Stimulated activated naive CD4-positive, alpha-beta T cell treated with Interleukin-2 at 50 U/mL for 16 hours (primary cell): Measurements from ENCODE around the gene GNAL.
"Not testable (repeated sequence)": the region's sequence is repeated elsewhere in the genome, so short reads cannot be mapped to it uniquely, and the experiment has no call there.

Source experiments
- DNase-seq: peaks from one replicate; lab custom pipeline; 2025; lab: John Stamatoyannopoulos, UW

The GNAL gene

GRCh38 chr18:11669271-11669947, 19.7 kb upstream of the GNAL start:
- no peak for DNase-seq

DNA sequence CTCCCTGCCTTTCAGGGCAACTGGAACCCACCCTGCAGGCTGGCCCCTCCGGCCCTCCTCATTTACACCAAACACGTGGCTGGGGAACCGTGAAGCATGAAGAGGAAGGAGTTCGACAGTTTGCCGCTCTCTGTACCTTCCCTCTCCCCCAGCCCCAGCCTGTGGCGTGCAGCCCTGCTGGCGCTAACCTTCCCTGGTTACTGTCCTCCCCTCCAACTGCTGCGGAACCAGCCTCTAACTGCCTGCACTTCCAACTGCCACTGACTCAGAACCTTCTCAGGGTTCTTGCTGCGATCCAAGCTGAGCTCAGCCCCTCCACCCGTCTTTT, 19.2 kb upstream of the GNAL start:
- DNase-seq, result no peak

GRCh38 chr18:11671156-11671555, 17.9 kb upstream of the GNAL start:
- DNase-seq, result no peak

DNA sequence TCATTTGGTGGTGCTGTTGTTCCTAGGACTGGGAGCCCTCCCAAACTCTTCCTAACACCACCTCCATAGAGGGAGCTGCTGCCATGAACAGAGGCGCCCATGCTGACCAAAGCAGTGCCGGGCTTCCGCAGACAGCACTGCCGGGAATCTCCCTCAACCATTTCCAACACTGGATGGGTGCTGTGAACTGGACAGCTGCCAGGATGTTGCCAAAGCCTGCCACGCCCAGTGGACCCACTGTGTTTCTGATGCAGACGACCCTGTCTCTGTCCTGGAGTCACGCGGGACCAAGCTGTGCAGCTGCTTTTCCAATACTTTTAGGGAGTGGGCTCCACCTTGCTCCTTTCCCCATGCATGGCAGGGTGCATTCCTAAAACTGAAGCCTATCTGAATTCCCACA, 16.9 kb upstream of the GNAL start:
- DNase-seq, result no peak

GRCh38 chr18:11672846-11673454, 16.1 kb upstream of the GNAL start:
- DNase-seq, result no peak

DNA sequence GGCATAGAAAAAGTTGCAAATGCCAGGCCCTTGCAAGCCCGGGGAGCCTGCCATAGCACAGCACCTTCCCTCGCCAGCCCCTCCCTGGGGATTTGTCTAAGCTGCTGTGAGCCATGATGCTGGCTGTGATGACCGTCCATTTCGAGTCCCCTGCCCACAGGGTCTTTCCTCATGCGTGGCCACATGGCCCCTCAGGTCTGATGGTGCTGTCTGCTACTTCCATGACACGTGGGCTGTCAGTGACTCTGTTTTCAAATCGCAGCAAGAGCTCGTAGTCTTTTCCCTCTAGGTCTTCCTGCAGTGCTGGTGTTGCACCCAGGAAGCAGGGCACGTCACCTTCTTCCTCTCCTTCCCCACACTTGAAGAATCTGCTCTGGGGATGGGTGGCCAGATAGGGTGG, 15.5 kb upstream of the GNAL start:
- DNase-seq, result no peak

- no peak for DNase-seq
Measured at GRCh38 chr18:11674119-11674518, 14.9 kb upstream of the GNAL start.

- no peak for DNase-seq
Measured at GRCh38 chr18:11676386-11676785, 12.7 kb upstream of the GNAL start.

GRCh38 chr18:11676867-11677266, 12.2 kb upstream of the GNAL start:
- no peak for DNase-seq

- DNase-seq, result no peak
Measured at GRCh38 chr18:11678211-11678610, 10.9 kb upstream of the GNAL start.

DNA sequence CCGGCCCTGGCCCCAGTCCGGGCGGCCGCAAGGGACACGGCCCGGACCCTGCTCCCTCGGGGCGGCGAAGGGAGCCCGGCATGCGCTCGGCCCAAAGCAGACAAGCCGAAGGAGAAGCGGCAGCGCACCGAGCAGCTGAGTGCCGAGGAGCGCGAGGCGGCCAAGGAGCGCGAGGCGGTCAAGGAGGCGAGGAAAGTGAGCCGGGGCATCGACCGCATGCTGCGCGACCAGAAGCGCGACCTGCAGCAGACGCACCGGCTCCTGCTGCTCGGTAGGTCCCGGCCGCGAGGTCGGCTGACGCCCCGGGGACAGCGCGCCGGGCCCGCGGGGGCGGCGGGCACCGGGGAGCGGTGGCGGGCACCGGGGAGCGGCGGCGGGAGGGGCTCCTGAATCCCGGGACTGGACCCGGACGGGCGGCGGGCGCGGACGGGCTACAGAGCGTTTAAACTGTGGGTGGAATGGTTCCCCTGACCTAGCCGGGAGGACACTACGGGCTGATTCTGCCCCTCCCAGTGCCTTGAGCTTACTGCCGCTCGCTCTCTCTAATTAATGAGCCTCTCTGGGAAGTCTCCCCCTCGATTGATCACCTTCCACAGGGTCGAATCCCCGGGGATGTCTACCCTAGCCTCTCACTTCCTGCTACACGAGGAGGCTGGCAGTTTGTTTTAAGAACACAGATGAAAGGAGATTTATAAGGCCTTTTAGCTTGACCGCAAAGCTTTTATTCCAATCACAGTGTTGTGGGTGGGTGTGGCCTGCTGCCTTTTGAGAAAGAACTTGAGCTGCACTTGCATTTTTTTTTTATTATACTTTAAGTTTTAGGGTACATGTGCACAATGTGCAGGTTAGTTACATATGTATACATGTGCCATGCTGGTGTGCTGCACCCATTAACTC, 853 bp downstream of the GNAL start:
- no peak for DNase-seq

- DNase-seq, result not testable (repeated sequence)
Measured at GRCh38 chr18:11690660-11691059, 1.6 kb downstream of the GNAL start.

GRCh38 chr18:11695736-11696135, 6.7 kb downstream of the GNAL start:
- no peak for DNase-seq

GRCh38 chr18:11696451-11696850, 7.4 kb downstream of the GNAL start:
- DNase-seq, result no peak

- no peak for DNase-seq
Measured at GRCh38 chr18:11700876-11701275, 11.8 kb downstream of the GNAL start.

GRCh38 chr18:11710578-11710977, 21.5 kb downstream of the GNAL start:
- DNase-seq, result no peak

DNA sequence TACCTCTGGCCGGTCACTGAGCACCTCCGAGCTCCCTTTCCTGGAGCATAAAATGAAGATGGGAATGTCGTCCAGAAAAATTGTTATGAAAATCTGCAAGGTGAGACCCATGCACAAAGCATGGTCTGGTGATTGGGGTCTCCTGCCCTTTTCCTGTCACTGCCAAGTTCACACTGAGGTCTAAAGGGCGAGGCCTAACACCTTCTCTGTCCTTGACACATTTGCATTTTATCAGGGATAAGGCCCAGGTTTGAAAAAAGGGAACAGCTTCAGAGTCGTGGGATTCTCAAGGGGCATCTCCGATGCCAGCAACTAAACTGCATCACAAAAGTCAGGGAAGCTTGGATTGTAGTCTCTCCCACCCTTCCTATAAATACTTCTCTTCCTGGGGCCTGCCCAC, 24.7 kb downstream of the GNAL start:
- DNase-seq, result no peak

DNA sequence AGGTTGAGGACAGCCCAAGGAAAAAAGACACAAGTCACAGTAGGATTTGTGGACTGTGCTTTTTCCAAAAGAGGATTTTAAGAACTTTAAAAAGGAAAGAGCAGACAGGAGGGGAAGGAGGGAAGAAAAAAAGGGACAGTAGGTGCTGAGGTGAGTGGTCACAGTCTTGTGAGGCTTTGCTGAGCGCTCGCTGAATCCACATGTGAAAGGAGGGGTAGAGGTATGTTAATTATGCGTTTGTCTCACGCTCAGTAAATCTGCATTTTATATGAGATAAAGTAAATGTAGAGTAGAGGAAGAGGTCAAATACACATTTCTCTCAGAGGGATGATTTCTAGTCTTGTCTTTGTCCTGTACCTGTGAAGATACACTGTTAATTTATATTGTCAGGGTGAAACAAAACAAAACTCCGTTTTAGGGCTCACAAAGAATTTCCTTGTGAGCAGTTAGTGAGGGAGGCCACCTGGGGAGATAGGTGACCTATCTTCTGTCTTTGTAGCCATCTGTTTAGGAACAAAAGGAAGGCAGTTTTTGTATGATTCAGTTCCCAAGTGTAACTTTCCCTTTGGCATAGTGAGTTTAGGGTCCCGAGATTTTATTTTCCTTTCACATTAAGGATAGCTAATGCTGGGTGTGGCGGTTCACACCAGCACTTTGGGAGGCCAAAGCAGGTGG, 25.3 kb downstream of the GNAL start:
- no peak for DNase-seq

DNA sequence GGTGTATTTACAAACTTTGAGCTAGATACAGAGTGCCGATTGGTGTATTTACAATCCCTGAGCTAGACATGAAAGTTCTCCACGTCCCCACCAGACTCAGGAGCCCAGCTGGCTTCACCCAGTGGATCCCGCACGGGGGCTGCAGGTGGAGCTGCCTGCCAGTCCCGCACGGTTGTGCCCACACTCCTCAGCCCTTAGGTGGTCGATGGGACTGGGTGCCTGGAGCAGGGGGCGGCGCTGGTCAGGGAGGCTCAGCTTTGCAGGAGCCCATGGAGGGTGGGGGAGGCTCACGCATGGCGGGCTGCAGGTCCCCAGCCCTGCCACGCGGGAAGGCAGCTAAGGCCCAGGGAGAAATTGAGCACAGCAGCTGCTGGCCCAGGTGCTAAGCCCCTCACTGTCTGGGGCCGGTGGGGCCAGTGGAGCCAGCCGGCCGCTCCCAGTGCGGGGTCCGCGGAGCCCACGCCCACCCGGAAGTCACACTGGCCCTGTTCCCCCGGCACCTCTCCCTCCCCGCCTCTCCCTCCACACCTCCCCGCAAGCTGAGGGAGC, 27.8 kb downstream of the GNAL start:
- not testable (repeated sequence) for DNase-seq

- no peak for DNase-seq
Measured at GRCh38 chr18:11719050-11719449, 30.0 kb downstream of the GNAL start.

GRCh38 chr18:11719621-11720020, 30.6 kb downstream of the GNAL start:
- DNase-seq, result no peak

- no peak for DNase-seq
Measured at GRCh38 chr18:11721720-11722119, 32.7 kb downstream of the GNAL start.
